HFFc6 (cell line): ENCODE measurements around the gene HTR5A. TPM values are rescaled to one million over a fixed set of nuclear protein-coding genes. Genes with fewer than 3 reads are reported as not detected.

Source experiments
- DNase-seq: peaks from one replicate; pipeline ENCODE4 v3.0.0-alpha.2; 2018
- H3K27ac Mint-ChIP-seq: 2 replicates; pipeline ENCODE4 v1.8.0; 2020; ENCODE audit warnings: mild to moderate bottlenecking, mixed read lengths
- H3K27me3 Mint-ChIP-seq: 2 replicates; pipeline ENCODE4 v1.8.0; 2021; ENCODE audit warnings: mild to moderate bottlenecking, moderate library complexity, mixed read lengths; ENCODE audit not compliant: insufficient read depth
- H3K36me3 Mint-ChIP-seq: 2 replicates; pipeline ENCODE4 v1.8.0; 2021; ENCODE audit warnings: low read depth, mixed read lengths
- H3K4me1 Mint-ChIP-seq: 2 replicates; pipeline ENCODE4 v1.8.0; 2020; ENCODE audit warnings: low read depth, mixed read lengths
- H3K4me3 Mint-ChIP-seq: 2 replicates; pipeline ENCODE4 v1.8.0; 2020; ENCODE audit warnings: mild to moderate bottlenecking, moderate library complexity, mixed read lengths
- H3K9me3 Mint-ChIP-seq: 2 replicates; pipeline ENCODE4 v1.8.0; 2020; ENCODE audit warnings: mild to moderate bottlenecking, mixed read lengths
- total RNA-seq, 6 experiments: library from RNA; stranded (reverse); fragmentation: NEBNext Ultra II Directional; extraction: Animal tissue kit (Norgen Biotek cat#: 25700); gene quantifications; 2 replicates in 1 of 6; 3 replicates in 5 of 6; pipeline ENCODE4 v1.2.3, GENCODE V29; 2021
- TF ChIP-seq, protein P1 (sequence below): fragments of 200-600 bp; sonication (generic); IDR thresholded peaks from 2 replicates; pipeline ENCODE4 v1.5.0; 2021; ENCODE audit warnings: antibody characterized with exemption, mild to moderate bottlenecking

HTR5A gene
- total RNA-seq, 6 experiments from 2014 or later, result not detected

GRCh38 chr7:155066417-155066950 is 3.6 kb upstream of the HTR5A start:
- Mint-ChIP-seq H3K4me3 (no peak overlapping the region; the same call in 1 of the 2 replicates), H3K4me1 (peaks cover 12% of the 10 kb centered on the region), H3K27me3 (peaks cover 3% of the 10 kb centered on the region; the same call in 1 of the 2 replicates), H3K36me3 (no peaks in the 10 kb centered on the region), H3K9me3 (no peaks in the 10 kb centered on the region), H3K27ac (no peak overlapping the region; the same call in 1 of the 2 replicates)
- TF ChIP-seq, protein P1, sequence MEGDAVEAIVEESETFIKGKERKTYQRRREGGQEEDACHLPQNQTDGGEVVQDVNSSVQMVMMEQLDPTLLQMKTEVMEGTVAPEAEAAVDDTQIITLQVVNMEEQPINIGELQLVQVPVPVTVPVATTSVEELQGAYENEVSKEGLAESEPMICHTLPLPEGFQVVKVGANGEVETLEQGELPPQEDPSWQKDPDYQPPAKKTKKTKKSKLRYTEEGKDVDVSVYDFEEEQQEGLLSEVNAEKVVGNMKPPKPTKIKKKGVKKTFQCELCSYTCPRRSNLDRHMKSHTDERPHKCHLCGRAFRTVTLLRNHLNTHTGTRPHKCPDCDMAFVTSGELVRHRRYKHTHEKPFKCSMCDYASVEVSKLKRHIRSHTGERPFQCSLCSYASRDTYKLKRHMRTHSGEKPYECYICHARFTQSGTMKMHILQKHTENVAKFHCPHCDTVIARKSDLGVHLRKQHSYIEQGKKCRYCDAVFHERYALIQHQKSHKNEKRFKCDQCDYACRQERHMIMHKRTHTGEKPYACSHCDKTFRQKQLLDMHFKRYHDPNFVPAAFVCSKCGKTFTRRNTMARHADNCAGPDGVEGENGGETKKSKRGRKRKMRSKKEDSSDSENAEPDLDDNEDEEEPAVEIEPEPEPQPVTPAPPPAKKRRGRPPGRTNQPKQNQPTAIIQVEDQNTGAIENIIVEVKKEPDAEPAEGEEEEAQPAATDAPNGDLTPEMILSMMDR, result no peak
- DNase-seq, result peak; percentile 67

DNA sequence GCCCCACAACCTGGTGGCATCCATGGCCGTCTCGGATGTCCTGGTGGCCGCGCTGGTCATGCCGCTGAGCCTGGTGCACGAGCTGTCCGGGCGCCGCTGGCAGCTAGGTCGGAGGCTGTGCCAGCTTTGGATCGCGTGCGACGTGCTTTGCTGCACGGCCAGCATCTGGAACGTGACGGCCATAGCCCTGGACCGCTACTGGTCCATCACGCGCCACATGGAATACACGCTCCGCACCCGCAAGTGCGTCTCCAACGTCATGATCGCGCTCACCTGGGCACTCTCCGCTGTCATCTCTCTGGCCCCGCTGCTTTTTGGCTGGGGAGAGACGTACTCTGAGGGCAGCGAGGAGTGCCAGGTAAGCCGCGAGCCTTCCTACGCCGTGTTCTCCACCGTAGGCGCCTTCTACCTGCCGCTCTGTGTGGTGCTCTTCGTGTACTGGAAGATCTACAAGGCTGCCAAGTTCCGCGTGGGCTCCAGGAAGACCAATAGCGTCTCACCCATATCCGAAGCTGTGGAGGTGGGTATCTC is 1.1 kb downstream of the HTR5A start:
- DNase-seq, result no peak
- peaks cover 7% of the 10 kb centered on the region for H3K4me1 Mint-ChIP-seq
- no peak overlapping the region for H3K27ac Mint-ChIP-seq
- H3K4me3 Mint-ChIP-seq, result no peak overlapping the region
- H3K27me3 Mint-ChIP-seq, result peaks cover 1% of the 10 kb centered on the region; the same call in 1 of the 2 replicates
- no peaks in the 10 kb centered on the region for H3K36me3 Mint-ChIP-seq
- TF ChIP-seq, protein P1, result no peak
- no peaks in the 10 kb centered on the region for H3K9me3 Mint-ChIP-seq

- H3K27ac Mint-ChIP-seq, result no peak overlapping the region
- H3K9me3 Mint-ChIP-seq, result no peaks in the 10 kb centered on the region
- no peak overlapping the region for H3K4me3 Mint-ChIP-seq
- H3K27me3 Mint-ChIP-seq, result peaks cover 1% of the 10 kb centered on the region; the same call in 1 of the 2 replicates
- TF ChIP-seq, protein P1, result no peak
- no peaks in the 10 kb centered on the region for H3K36me3 Mint-ChIP-seq
- no peak for DNase-seq
- H3K4me1 Mint-ChIP-seq, result no peaks in the 10 kb centered on the region
Measured at GRCh38 chr7:155071916-155072571, 1.9 kb downstream of the HTR5A start.

GRCh38 chr7:155073922-155074321 is 3.8 kb downstream of the HTR5A start:
- Mint-ChIP-seq H3K4me1 (no peaks in the 10 kb centered on the region), H3K36me3 (no peaks in the 10 kb centered on the region), H3K4me3 (no peak overlapping the region), H3K9me3 (no peaks in the 10 kb centered on the region), H3K27ac (no peak overlapping the region), H3K27me3 (peaks cover 3% of the 10 kb centered on the region; the same call in 1 of the 2 replicates)
- DNase-seq, result no peak
- TF ChIP-seq, protein P1, result no peak

GRCh38 chr7:155084021-155084420 is 13.9 kb downstream of the HTR5A start:
- Mint-ChIP-seq H3K27me3 (peaks cover 2% of the 10 kb centered on the region), H3K9me3 (no peaks in the 10 kb centered on the region; the same call in 1 of the 2 replicates), H3K36me3 (no peaks in the 10 kb centered on the region), H3K4me1 (no peaks in the 10 kb centered on the region), H3K4me3 (no peak overlapping the region), H3K27ac (no peak overlapping the region)
- TF ChIP-seq, protein P1, result no peak
- DNase-seq, result no peak
